ENCODE results near the gene MAP1A.

DNA sequence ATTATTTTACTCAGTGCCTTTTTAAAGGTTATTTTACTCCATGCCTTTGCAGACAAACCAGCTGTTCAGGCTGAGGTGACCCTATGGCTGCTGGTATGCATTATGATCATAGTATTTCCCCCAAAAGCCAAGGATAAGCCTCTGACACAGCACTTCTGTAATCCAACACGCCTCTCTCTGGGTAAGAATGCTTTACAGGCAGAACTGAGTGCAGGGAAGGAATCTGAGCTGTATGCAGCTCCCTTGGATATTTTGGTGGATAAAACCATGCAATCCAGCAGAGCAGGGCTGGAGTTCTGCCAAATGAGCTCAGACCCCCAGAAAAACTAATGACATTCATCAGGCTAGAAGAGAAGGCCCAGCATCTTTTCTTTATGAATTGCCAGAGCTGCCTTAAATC is 11.7 kb upstream of the MAP1A start:
- no peak for TF ChIP-seq ESRRA (IDR thresholded peaks at IDR 0.05; ENCODE audit: borderline replicate concordance, low read length)
- TF ChIP-seq, protein P1, sequence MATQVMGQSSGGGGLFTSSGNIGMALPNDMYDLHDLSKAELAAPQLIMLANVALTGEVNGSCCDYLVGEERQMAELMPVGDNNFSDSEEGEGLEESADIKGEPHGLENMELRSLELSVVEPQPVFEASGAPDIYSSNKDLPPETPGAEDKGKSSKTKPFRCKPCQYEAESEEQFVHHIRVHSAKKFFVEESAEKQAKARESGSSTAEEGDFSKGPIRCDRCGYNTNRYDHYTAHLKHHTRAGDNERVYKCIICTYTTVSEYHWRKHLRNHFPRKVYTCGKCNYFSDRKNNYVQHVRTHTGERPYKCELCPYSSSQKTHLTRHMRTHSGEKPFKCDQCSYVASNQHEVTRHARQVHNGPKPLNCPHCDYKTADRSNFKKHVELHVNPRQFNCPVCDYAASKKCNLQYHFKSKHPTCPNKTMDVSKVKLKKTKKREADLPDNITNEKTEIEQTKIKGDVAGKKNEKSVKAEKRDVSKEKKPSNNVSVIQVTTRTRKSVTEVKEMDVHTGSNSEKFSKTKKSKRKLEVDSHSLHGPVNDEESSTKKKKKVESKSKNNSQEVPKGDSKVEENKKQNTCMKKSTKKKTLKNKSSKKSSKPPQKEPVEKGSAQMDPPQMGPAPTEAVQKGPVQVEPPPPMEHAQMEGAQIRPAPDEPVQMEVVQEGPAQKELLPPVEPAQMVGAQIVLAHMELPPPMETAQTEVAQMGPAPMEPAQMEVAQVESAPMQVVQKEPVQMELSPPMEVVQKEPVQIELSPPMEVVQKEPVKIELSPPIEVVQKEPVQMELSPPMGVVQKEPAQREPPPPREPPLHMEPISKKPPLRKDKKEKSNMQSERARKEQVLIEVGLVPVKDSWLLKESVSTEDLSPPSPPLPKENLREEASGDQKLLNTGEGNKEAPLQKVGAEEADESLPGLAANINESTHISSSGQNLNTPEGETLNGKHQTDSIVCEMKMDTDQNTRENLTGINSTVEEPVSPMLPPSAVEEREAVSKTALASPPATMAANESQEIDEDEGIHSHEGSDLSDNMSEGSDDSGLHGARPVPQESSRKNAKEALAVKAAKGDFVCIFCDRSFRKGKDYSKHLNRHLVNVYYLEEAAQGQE (IDR thresholded peaks at IDR 0.05), result no peak
- TF ChIP-seq, protein P2, sequence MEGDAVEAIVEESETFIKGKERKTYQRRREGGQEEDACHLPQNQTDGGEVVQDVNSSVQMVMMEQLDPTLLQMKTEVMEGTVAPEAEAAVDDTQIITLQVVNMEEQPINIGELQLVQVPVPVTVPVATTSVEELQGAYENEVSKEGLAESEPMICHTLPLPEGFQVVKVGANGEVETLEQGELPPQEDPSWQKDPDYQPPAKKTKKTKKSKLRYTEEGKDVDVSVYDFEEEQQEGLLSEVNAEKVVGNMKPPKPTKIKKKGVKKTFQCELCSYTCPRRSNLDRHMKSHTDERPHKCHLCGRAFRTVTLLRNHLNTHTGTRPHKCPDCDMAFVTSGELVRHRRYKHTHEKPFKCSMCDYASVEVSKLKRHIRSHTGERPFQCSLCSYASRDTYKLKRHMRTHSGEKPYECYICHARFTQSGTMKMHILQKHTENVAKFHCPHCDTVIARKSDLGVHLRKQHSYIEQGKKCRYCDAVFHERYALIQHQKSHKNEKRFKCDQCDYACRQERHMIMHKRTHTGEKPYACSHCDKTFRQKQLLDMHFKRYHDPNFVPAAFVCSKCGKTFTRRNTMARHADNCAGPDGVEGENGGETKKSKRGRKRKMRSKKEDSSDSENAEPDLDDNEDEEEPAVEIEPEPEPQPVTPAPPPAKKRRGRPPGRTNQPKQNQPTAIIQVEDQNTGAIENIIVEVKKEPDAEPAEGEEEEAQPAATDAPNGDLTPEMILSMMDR (IDR thresholded peaks at IDR 0.05), result no peak
- TF ChIP-seq HEYL (CRISPR knock-in tag; IDR thresholded peaks at IDR 0.05), result no peak
- no peak for TF ChIP-seq MYC (IDR thresholded peaks at IDR 0.05; ENCODE audit: borderline replicate concordance, low read length)
- TF ChIP-seq TP53 (CRISPR knock-in tag; IDR thresholded peaks at IDR 0.05), result no peak
- TF ChIP-seq CEBPB (IDR thresholded peaks at IDR 0.05), result no peak
- no peak for TF ChIP-seq POLR2A (IDR thresholded peaks at IDR 0.05; ENCODE audit: low read length)
- no peak for TF ChIP-seq RAD21 (conservative IDR thresholded peaks at IDR 0.05 in 1 of 2, IDR thresholded peaks at IDR 0.05 in 1 of 2)
- no peak for TF ChIP-seq CHD2 (IDR thresholded peaks at IDR 0.05; ENCODE audit: low read length, partially characterized antibody)
- no peak for TF ChIP-seq RFX5 (IDR thresholded peaks at IDR 0.05)
- no peak for TF ChIP-seq EP300 (IDR thresholded peaks at IDR 0.05)
- no peak for TF ChIP-seq SMC3 (IDR thresholded peaks at IDR 0.05)
- no peak for TF ChIP-seq KDM1A (IDR thresholded peaks at IDR 0.05; ENCODE audit: low read depth)
